ENCODE results near the gene HLA-DMB.

DNA sequence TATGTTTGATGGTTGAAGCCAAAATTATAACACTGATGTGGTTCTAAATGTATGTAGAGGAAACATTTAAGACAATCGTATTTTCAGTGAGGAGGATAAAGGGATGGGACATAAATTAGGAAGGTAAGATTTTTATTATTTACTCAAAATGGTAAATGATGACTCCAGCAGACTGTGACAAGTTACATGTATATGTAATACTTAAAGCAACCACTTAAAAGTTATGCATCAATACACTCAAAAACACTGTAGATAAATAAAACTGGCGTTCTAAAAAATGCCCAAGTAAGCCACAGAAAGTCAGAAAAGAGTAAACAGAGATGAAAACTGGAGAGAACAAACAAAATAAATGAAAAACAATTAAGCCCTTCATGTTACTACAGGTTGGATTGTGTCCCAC is 18.7 kb downstream of the HLA-DMB start:
- TF ChIP-seq CTCF (IDR thresholded peaks at IDR 0.05) = no peak
- no peak for TF ChIP-seq POLR2A (IDR thresholded peaks at IDR 0.05)
